H1 (cell line): ENCODE results near the gene PDZRN4. TPM values are rescaled to one million over a fixed set of nuclear protein-coding genes. Genes with fewer than 3 reads are reported as not detected.

ENCODE experiments used
- CTCF ChIA-PET: fragments of 300-600 bp; sonication (Branson Sonifier 250); formaldehyde crosslinking; loops from one replicate; lab custom pipeline; 2021; ENCODE audit not compliant: partially characterized antibody; lab: Charles Lee
- POLR2A ChIA-PET: fragments of 300-600 bp; sonication (Branson Sonifier 250); formaldehyde crosslinking; loops from one replicate; lab custom pipeline; 2021; ENCODE audit warnings: inconsistent platforms; ENCODE audit not compliant: partially characterized antibody; lab: Charles Lee
- DNase-seq, 2 experiments: peaks; one replicate each; pipeline versions ENCODE4 v3.0.0 to v3.0.0-alpha.2; 2010 to 2022; ENCODE audit warnings: low spot score in 2 of 2, low read depth in 1 of 2, mixed read lengths in 1 of 2
- FAIRE-seq: peaks from 2 replicates; lab custom pipeline; 2011; peaks lifted over from hg19 to GRCh38; lab: Jason Lieb, UNC
- H2AFZ ChIP-seq: 2 replicates; pipeline ENCODE4 v1.8.1; 2012; ENCODE audit warnings: low read length, inconsistent platforms
- H2AK5ac ChIP-seq: 2 replicates; pipeline ENCODE4 v1.6.1; 2013; ENCODE audit warnings: low read depth, low read length
- H2BK120ac ChIP-seq: replicated peaks from 2 replicates; pipeline ENCODE3; 2013; ENCODE audit warnings: low read depth, low read length, inconsistent platforms
- H2BK12ac ChIP-seq: 2 replicates; pipeline ENCODE4 v1.6.1; 2013; ENCODE audit warnings: low read depth, low read length
- H2BK15ac ChIP-seq: 2 replicates; pipeline ENCODE4 v1.6.1; 2013; ENCODE audit warnings: low read length
- H2BK20ac ChIP-seq: 2 replicates; pipeline ENCODE4 v1.6.1; 2013; ENCODE audit warnings: low read length
- H2BK5ac ChIP-seq: 2 replicates; pipeline ENCODE4 v1.6.1; 2013; ENCODE audit warnings: low read depth, low read length
- H3K14ac ChIP-seq: 2 replicates; pipeline ENCODE4 v1.6.1; 2013; ENCODE audit warnings: inconsistent platforms; ENCODE audit not compliant: insufficient read length
- H3K18ac ChIP-seq: 2 replicates; pipeline ENCODE4 v1.6.1; 2013; ENCODE audit warnings: low read length; ENCODE audit errors: extremely low read depth
- H3K23ac ChIP-seq: 2 replicates; pipeline ENCODE4 v1.6.1; 2013; ENCODE audit warnings: inconsistent platforms; ENCODE audit not compliant: insufficient read length
- H3K23me2 ChIP-seq: 2 replicates; pipeline ENCODE4 v1.6.1; 2013; ENCODE audit warnings: low read depth, low read length
- H3K27ac ChIP-seq: 2 replicates; pipeline ENCODE4 v1.6.1; 2011; ENCODE audit warnings: low read depth, low read length, inconsistent platforms
- H3K27me3 ChIP-seq, 4 experiments: replicated peaks in 1 of 4; 1 replicate in 1 of 4; 2 replicates in 3 of 4; pipeline versions ENCODE4 v1.6.1 to v1.8.1; 2011 to 2013; ENCODE audit warnings: low read length in 3 of 4, mild to moderate bottlenecking in 3 of 4, inconsistent platforms in 2 of 4, mixed read lengths in 2 of 4, moderate library complexity in 1 of 4; ENCODE audit not compliant: control insufficient read depth in 3 of 4, insufficient read depth in 3 of 4; ENCODE audit errors: extremely low read depth in 1 of 4
- H3K36me3 ChIP-seq, 4 experiments: 2 replicates each; pipeline versions ENCODE4 v1.6.1 to v1.8.1; 2011 to 2013; ENCODE audit warnings: mild to moderate bottlenecking in 4 of 4, low read length in 3 of 4, moderate library complexity in 2 of 4, control low read depth in 1 of 4, inconsistent platforms in 1 of 4; ENCODE audit not compliant: insufficient read depth in 4 of 4, control insufficient read depth in 2 of 4
- H3K4ac ChIP-seq: replicated peaks from 2 replicates; pipeline ENCODE3; 2013; ENCODE audit warnings: low read length, low read depth, mixed read lengths, inconsistent platforms; ENCODE audit not compliant: insufficient read length
- H3K4me1 ChIP-seq, 4 experiments: replicated peaks in 1 of 4; 1 replicate in 1 of 4; 2 replicates in 3 of 4; pipeline versions ENCODE4 v1.6.1 to v1.8.1; 2011 to 2013; ENCODE audit warnings: low read length in 3 of 4, inconsistent platforms in 2 of 4, mixed read lengths in 1 of 4; ENCODE audit not compliant: insufficient read depth in 4 of 4, control insufficient read depth in 3 of 4
- H3K4me2 ChIP-seq, 2 experiments: 2 replicates each; pipeline versions ENCODE4 v1.6.1 to v1.8.1; 2011 to 2013; ENCODE audit warnings: low read depth in 2 of 2, low read length in 2 of 2, control low read depth in 1 of 2, inconsistent platforms in 1 of 2, mild to moderate bottlenecking in 1 of 2; ENCODE audit not compliant: insufficient read depth in 1 of 2
- H3K4me3 ChIP-seq, 4 experiments: fragments of 200-600, 300-600 bp in 1 of 4; sonication (generic), shearing (Covaris generic), sonication (Bioruptor Twin) in 1 of 4; 2 replicates each; pipeline versions ENCODE4 v1.5.1 to v1.8.1; 2011 to 2016; ENCODE audit warnings: low read length in 4 of 4, low read depth in 3 of 4, control low read depth in 2 of 4, inconsistent platforms in 2 of 4, mild to moderate bottlenecking in 2 of 4, mixed read lengths in 1 of 4, moderate library complexity in 1 of 4; ENCODE audit not compliant: insufficient read depth in 2 of 4; ENCODE audit errors: extremely low read depth in 1 of 4
- H3K56ac ChIP-seq: replicated peaks from 2 replicates; pipeline ENCODE3; 2013; ENCODE audit warnings: low read depth, mild to moderate bottlenecking, mixed read lengths, low read length, inconsistent platforms; ENCODE audit not compliant: insufficient read length
- H3K79me1 ChIP-seq: 2 replicates; pipeline ENCODE4 v1.6.1; 2013; ENCODE audit warnings: low read depth, low read length, control low read depth
- H3K79me2 ChIP-seq, 2 experiments: 2 replicates each; pipeline versions ENCODE4 v1.6.1 to v1.8.1; 2012 to 2013; ENCODE audit warnings: low read length in 2 of 2, mild to moderate bottlenecking in 2 of 2, inconsistent platforms in 1 of 2; ENCODE audit not compliant: insufficient read depth in 2 of 2, control insufficient read depth in 1 of 2
- H3K9ac ChIP-seq, 4 experiments: replicated peaks in 1 of 4; 1 replicate in 1 of 4; 2 replicates in 3 of 4; pipeline versions ENCODE4 v1.6.1 to v1.8.1; 2011 to 2013; ENCODE audit warnings: low read depth in 3 of 4, low read length in 3 of 4, control low read depth in 2 of 4, mild to moderate bottlenecking in 2 of 4, moderate library complexity in 2 of 4, inconsistent platforms in 1 of 4; ENCODE audit errors: extremely low read depth in 1 of 4
- H3K9me3 ChIP-seq, 2 experiments: 2 replicates each; pipeline versions ENCODE4 v1.6.1 to v1.8.1; 2012 to 2013; ENCODE audit warnings: mild to moderate bottlenecking in 2 of 2, moderate library complexity in 2 of 2, control low read depth in 1 of 2, inconsistent platforms in 1 of 2, low read depth in 1 of 2, low read length in 1 of 2, mixed read lengths in 1 of 2; ENCODE audit not compliant: insufficient read depth in 2 of 2
- H4K20me1 ChIP-seq, 2 experiments: replicated peaks in 1 of 2; 2 replicates each; pipeline versions ENCODE3 to v1.8.1; 2011 to 2013; ENCODE audit warnings: inconsistent platforms in 2 of 2, low read length in 2 of 2, mild to moderate bottlenecking in 1 of 2; ENCODE audit not compliant: insufficient read depth in 2 of 2, control insufficient read depth in 1 of 2
- H4K5ac ChIP-seq: 2 replicates; pipeline ENCODE4 v1.6.1; 2013; ENCODE audit warnings: low read length, low read depth, mixed read lengths, inconsistent platforms; ENCODE audit not compliant: insufficient read length
- H4K8ac ChIP-seq: 2 replicates; pipeline ENCODE4 v1.8.0; 2013; ENCODE audit warnings: mild to moderate bottlenecking, moderate library complexity, low read length, inconsistent platforms; ENCODE audit not compliant: insufficient read depth; ENCODE audit errors: extremely low read depth
- H4K91ac ChIP-seq: replicated peaks from 2 replicates; pipeline ENCODE3; 2013; ENCODE audit warnings: low read length, mixed read lengths, inconsistent platforms; ENCODE audit not compliant: insufficient read length
- ASH2L ChIP-seq: fragments of 200-600, 300-600 bp; sonication (generic); IDR thresholded peaks from one replicate; pipeline ENCODE4 v1.7.1; 2017; ENCODE audit warnings: low read length
- BACH1 ChIP-seq: IDR thresholded peaks from 2 replicates; pipeline ENCODE4 v1.6.1; 2012; ENCODE audit warnings: low read length, improper control_type of control experiment
- CEBPB ChIP-seq: IDR thresholded peaks from 2 replicates; pipeline ENCODE4 v1.6.1; 2012; ENCODE audit warnings: low read depth, low read length
- CTCF ChIP-seq, 3 experiments: IDR thresholded peaks; 1 replicate in 2 of 3; 2 replicates in 1 of 3; pipeline versions ENCODE4 v1.5.1 to v1.6.1; 2011; ENCODE audit warnings: low read length in 3 of 3, mild to moderate bottlenecking in 3 of 3, inconsistent platforms in 2 of 3, low read depth in 1 of 3, moderate library complexity in 1 of 3; ENCODE audit not compliant: insufficient read depth in 1 of 3; ENCODE audit errors: control extremely low read depth in 1 of 3
- EZH2 ChIP-seq: fragments of 200-600 bp; sonication (generic); IDR thresholded peaks from 2 replicates; pipeline ENCODE4 v1.7.1; 2012; ENCODE audit warnings: low read depth, mild to moderate bottlenecking, moderate library complexity, low read length, inconsistent platforms; ENCODE audit not compliant: severe bottlenecking
- FOSL1 ChIP-seq: IDR thresholded peaks from 2 replicates; pipeline ENCODE4 v1.6.1; 2011; ENCODE audit warnings: mild to moderate bottlenecking, low read depth, low read length, moderate library complexity; ENCODE audit not compliant: insufficient read depth
- JUND ChIP-seq: IDR thresholded peaks from 2 replicates; pipeline ENCODE4 v1.6.1; 2011; ENCODE audit warnings: mild to moderate bottlenecking, improper control_type of control experiment, low read length
- KDM4A ChIP-seq: IDR thresholded peaks from one replicate; pipeline ENCODE4 v1.7.1; 2012; ENCODE audit warnings: low read depth, mild to moderate bottlenecking, moderate library complexity, low read length, inconsistent platforms; ENCODE audit not compliant: severe bottlenecking
- SAP30 ChIP-seq: fragments of 300-600 bp; sonication (generic); IDR thresholded peaks from 2 replicates; pipeline ENCODE4 v1.7.1; 2012; ENCODE audit warnings: low read length, moderate library complexity, mild to moderate bottlenecking, inconsistent platforms; ENCODE audit not compliant: insufficient read depth, insufficient replicate concordance
- SP4 ChIP-seq: IDR thresholded peaks from 2 replicates; pipeline ENCODE4 v1.6.1; 2012; ENCODE audit warnings: low read length, inconsistent platforms
- TAF7 ChIP-seq: optimal IDR thresholded peaks from 2 replicates; pipeline ENCODE3; 2011; ENCODE audit warnings: low read depth, mild to moderate bottlenecking, inconsistent platforms, low read length, moderate library complexity, borderline replicate concordance
- TBP ChIP-seq: IDR thresholded peaks from 2 replicates; pipeline ENCODE4 v1.6.1; 2011; ENCODE audit warnings: low read depth, low read length, improper control_type of control experiment
- ZNF274 ChIP-seq: IDR thresholded peaks from 2 replicates; pipeline ENCODE4 v1.7.0; 2012; ENCODE audit warnings: low read length, borderline replicate concordance; ENCODE audit errors: extremely low read depth
- WGBS, 2 experiments: shearing (Covaris generic) in 1 of 2; methylation state at CpG; one replicate each; pipeline versions ENCODE4 v1.1.6 to v1.1.7; 2013 to 2015; ENCODE audit warnings: low lambda C conversion rate in 2 of 2, mixed read lengths in 2 of 2, inconsistent platforms in 1 of 2, low coverage in 1 of 2, missing lambda C conversion rate in 1 of 2; ENCODE audit not compliant: insufficient replicate concordance in 2 of 2, insufficient coverage in 1 of 2, insufficient read length in 1 of 2; ENCODE audit errors: extremely low coverage in 1 of 2, missing lambda C conversion rate in 1 of 2; 5-methylcytosine and 5-hydroxymethylcytosine counted together
- polyA plus RNA-seq, 7 experiments: library from polyadenylated mRNA; depleted of rRNA in 3 of 7; stranded (reverse) in 5 of 7; unstranded in 2 of 7; fragments of >200 nt in 5 of 7; fragments of 200-250 nt in 2 of 7; gene quantifications; 1 replicate in 5 of 7; 2 replicates in 1 of 7; 4 replicates in 1 of 7; pipeline versions ENCODE4 v1.2.1 to v1.2.3, GENCODE V29; 2011 to 2013; ENCODE audit warnings: missing spikeins in 2 of 7, mixed read lengths in 2 of 7
- total RNA-seq: library from RNA; stranded (reverse); fragmentation: NEBNext Ultra II Directional; extraction: Animal tissue kit (Norgen Biotek cat#: 25700); gene quantifications from 2 replicates; pipeline ENCODE4 v1.2.1, GENCODE V29; 2021

PDZRN4 gene
- total and polyA plus RNA-seq, 2 of the 8 experiments (the other 6 are each of a cell fraction or from before 2014, with no cell fraction given): not detected

DNA sequence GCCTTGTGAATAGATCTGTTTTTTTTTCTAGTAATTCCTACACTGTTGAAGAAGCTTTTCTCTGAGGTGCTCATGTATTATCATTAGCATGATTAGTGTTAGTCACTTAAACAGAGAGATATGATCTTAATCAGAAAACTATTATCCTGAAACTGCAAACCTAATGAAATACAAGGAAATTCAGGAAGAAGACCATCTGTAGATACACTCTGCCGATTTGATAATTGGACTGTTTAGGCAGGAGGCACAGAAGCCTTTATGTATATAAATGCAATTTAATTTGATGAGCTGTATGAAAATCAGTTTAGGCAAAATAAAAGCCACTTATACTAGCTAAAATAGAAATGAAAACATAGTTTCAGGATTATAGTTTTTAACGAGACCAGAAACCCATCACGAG lies 23.3 kb downstream of the PDZRN4 start:
- H3K9ac ChIP-seq: no peak overlapping the region
- H4K20me1 ChIP-seq: no peaks in the 10 kb centered on the region
- no peak overlapping the region for H2AK5ac ChIP-seq
- WGBS, 2 experiments: 90% methylated on average over 3 of the region's 3 CpGs; no CpG with 5 or more reads in 1 of the 2 experiments
- no peak overlapping the region for H3K14ac ChIP-seq
- no peak overlapping the region for H4K91ac ChIP-seq
- no peak overlapping the region for H3K23ac ChIP-seq
- H3K36me3 ChIP-seq: no peaks in the 10 kb centered on the region
- H4K5ac ChIP-seq: no peak overlapping the region
- H3K79me2 ChIP-seq: no peaks in the 10 kb centered on the region
- H2BK12ac ChIP-seq: no peak overlapping the region
- FAIRE-seq: no peak
- H2BK120ac ChIP-seq: no peak overlapping the region
- no peaks in the 10 kb centered on the region for H3K4me1 ChIP-seq
- H3K79me1 ChIP-seq: no peaks in the 10 kb centered on the region
- H2BK20ac ChIP-seq: no peak overlapping the region
- H2AFZ ChIP-seq: no peak overlapping the region
- no peak overlapping the region for H3K4me3 ChIP-seq
- H3K9me3 ChIP-seq: no peaks in the 10 kb centered on the region
- no peak overlapping the region for H3K18ac ChIP-seq
- CTCF ChIA-PET: interaction anchor here (0.6 kb wide), 1 partner anchor 724 kb away, joined by 4 read pairs; no protein-coding TSS in a partner anchor
- POLR2A ChIA-PET: no interaction called here
- H2BK15ac ChIP-seq: no peak overlapping the region
- H3K27ac ChIP-seq: no peak overlapping the region
- no peak overlapping the region for H2BK5ac ChIP-seq
- no peaks in the 10 kb centered on the region for H3K23me2 ChIP-seq
- no peak overlapping the region for H3K4me2 ChIP-seq
- H3K4ac ChIP-seq: no peak overlapping the region
- no peak overlapping the region for H4K8ac ChIP-seq
- no peak overlapping the region for H3K56ac ChIP-seq
- H3K27me3 ChIP-seq: no peaks in the 10 kb centered on the region
- DNase-seq: no peak
- TF ChIP-seq TBP: no peak
- no peak for TF ChIP-seq FOSL1
- TF ChIP-seq ZNF274: no peak
- no peak for TF ChIP-seq BACH1
- TF ChIP-seq TAF7: no peak
- no peak for TF ChIP-seq ASH2L
- no peak for TF ChIP-seq CTCF (IDR thresholded peaks at IDR 0.05; ENCODE audit: control extremely low read depth in 1 of 3, insufficient read depth in 1 of 3, low read depth in 1 of 3, low read length in 3 of 3)
- TF ChIP-seq SAP30: no peak
- TF ChIP-seq KDM4A: no peak
- TF ChIP-seq JUND: no peak
- TF ChIP-seq CEBPB: no peak
- no peak for TF ChIP-seq EZH2
- TF ChIP-seq SP4: no peak
